Loucy (cell line): ENCODE results near the gene SLC50A1.

Source experiments
- CTCF ChIP-seq: fragments of 200-600 bp; sonication (generic); conservative IDR thresholded peaks from 2 replicates; pipeline ENCODE4 v1.5.1; 2014; ENCODE audit warnings: mild to moderate bottlenecking, antibody characterized with exemption, low read length
- EZH2phosphoT487 ChIP-seq: fragments of 200-600 bp; IDR thresholded peaks from 2 replicates; pipeline ENCODE4 v1.6.1; 2018; ENCODE audit warnings: antibody characterized with exemption, mild to moderate bottlenecking, moderate library complexity, borderline replicate concordance

GRCh38 chr1:155137154-155137949 lies 1.7 kb downstream of the SLC50A1 start:
- TF ChIP-seq CTCF: no peak
- no peak for TF ChIP-seq EZH2phosphoT487
